Astrocyte (in vitro differentiated cells and primary cell): ENCODE results near the gene SLC25A21.

Experiments
- CTCF ChIP-seq: IDR thresholded peaks from 2 replicates; pipeline ENCODE4 v1.5.1; 2011; ENCODE audit warnings: low read depth, mild to moderate bottlenecking, inconsistent platforms, low read length, moderate library complexity; ENCODE audit not compliant: insufficient read depth
- EZH2 ChIP-seq: IDR thresholded peaks from 2 replicates; pipeline ENCODE4 v1.6.1; 2012; ENCODE audit warnings: mild to moderate bottlenecking, low read length, inconsistent platforms; ENCODE audit not compliant: insufficient read depth

- TF ChIP-seq CTCF (no peak), EZH2 (no peak)
Observed at GRCh38 chr14:37037636-37038387, 134.6 kb downstream of the SLC25A21 start.
